HEK293 (cell line): ENCODE measurements around the gene ELOVL6.

Experiments
- GLI2 ChIP-seq: fragments of 450-650 bp; formaldehyde crosslinking; IDR thresholded peaks from 2 replicates; pipeline ENCODE4; 2017; ENCODE audit warnings: missing biosample characterization, missing genetic modification characterization, low read depth, borderline replicate concordance
- IKZF3 ChIP-seq: fragments of 450-650 bp; IDR thresholded peaks from 2 replicates; pipeline ENCODE4 v1.5.0; 2018; ENCODE audit warnings: missing biosample characterization, mild to moderate bottlenecking, missing genetic modification characterization, moderate library complexity
- KLF7 ChIP-seq: fragments of 450-650 bp; formaldehyde crosslinking; IDR thresholded peaks from 2 replicates; pipeline ENCODE4 v1.5.1; 2016; ENCODE audit warnings: missing biosample characterization, missing genetic modification characterization, borderline replicate concordance
- KLF9 ChIP-seq: fragments of 450-650 bp; formaldehyde crosslinking; IDR thresholded peaks from 2 replicates; pipeline ENCODE4 v1.5.1; 2016; ENCODE audit warnings: missing biosample characterization, missing genetic modification characterization, low read depth
- YY1 ChIP-seq: fragments of 450-650 bp; formaldehyde crosslinking; IDR thresholded peaks from 2 replicates; pipeline ENCODE4 v1.5.1; 2018; ENCODE audit warnings: missing biosample characterization, missing genetic modification characterization
- ZBTB21 ChIP-seq: fragments of 450-650 bp; formaldehyde crosslinking; IDR thresholded peaks from 2 replicates; pipeline ENCODE4 v1.5.1; 2017; ENCODE audit warnings: missing biosample characterization, missing genetic modification characterization
- ZNF175 ChIP-seq: fragments of 450-650 bp; formaldehyde crosslinking; IDR thresholded peaks from 2 replicates; pipeline ENCODE4 v1.5.1; 2016; ENCODE audit warnings: missing biosample characterization, missing genetic modification characterization
- ZNF19 ChIP-seq: fragments of 450-650 bp; formaldehyde crosslinking; IDR thresholded peaks from 2 replicates; pipeline ENCODE4; 2016; ENCODE audit warnings: missing biosample characterization, missing genetic modification characterization, low read depth
- ZNF214 ChIP-seq: fragments of 450-650 bp; formaldehyde crosslinking; IDR thresholded peaks from 2 replicates; pipeline ENCODE4 v1.5.1; 2017; ENCODE audit warnings: missing biosample characterization, mild to moderate bottlenecking, missing genetic modification characterization, borderline replicate concordance
- ZNF223 ChIP-seq: fragments of 450-650 bp; formaldehyde crosslinking; IDR thresholded peaks from 2 replicates; pipeline ENCODE4 v1.5.1; 2016; ENCODE audit warnings: missing biosample characterization, missing genetic modification characterization
- ZNF23 ChIP-seq: fragments of 450-650 bp; formaldehyde crosslinking; IDR thresholded peaks from 2 replicates; pipeline ENCODE4 v1.5.1; 2016; ENCODE audit warnings: missing biosample characterization, missing genetic modification characterization, borderline replicate concordance
- ZNF248 ChIP-seq: fragments of 450-650 bp; formaldehyde crosslinking; IDR thresholded peaks from 2 replicates; pipeline ENCODE4 v1.5.1; 2017; ENCODE audit warnings: missing biosample characterization, missing genetic modification characterization
- ZNF292 ChIP-seq: fragments of 450-650 bp; formaldehyde crosslinking; IDR thresholded peaks from 2 replicates; pipeline ENCODE4 v1.5.1; 2016; ENCODE audit warnings: low read depth, missing biosample characterization, missing genetic modification characterization, borderline replicate concordance
- ZNF324 ChIP-seq: fragments of 450-650 bp; formaldehyde crosslinking; IDR thresholded peaks from 2 replicates; pipeline ENCODE4 v1.5.1; 2016; ENCODE audit warnings: missing biosample characterization, missing genetic modification characterization
- ZNF394 ChIP-seq: fragments of 450-650 bp; formaldehyde crosslinking; IDR thresholded peaks from 2 replicates; pipeline ENCODE4 v1.5.1; 2016; ENCODE audit warnings: missing biosample characterization, missing genetic modification characterization, mild to moderate bottlenecking, moderate library complexity, borderline replicate concordance
- ZNF558 ChIP-seq: fragments of 450-650 bp; formaldehyde crosslinking; IDR thresholded peaks from 2 replicates; pipeline ENCODE4 v1.5.1; 2016; ENCODE audit warnings: missing biosample characterization, missing genetic modification characterization
- ZNF585B ChIP-seq: fragments of 450-650 bp; formaldehyde crosslinking; IDR thresholded peaks from 2 replicates; pipeline ENCODE4 v1.5.1; 2016; ENCODE audit warnings: missing biosample characterization, missing genetic modification characterization
- ZNF624 ChIP-seq: fragments of 450-650 bp; formaldehyde crosslinking; IDR thresholded peaks from 2 replicates; pipeline ENCODE4 v1.5.1; 2017; ENCODE audit warnings: missing biosample characterization, missing genetic modification characterization
- ZNF626 ChIP-seq: fragments of 450-650 bp; sonication (Bioruptor Pico); formaldehyde crosslinking; IDR thresholded peaks from 2 replicates; pipeline ENCODE4 v1.5.1; 2018; ENCODE audit warnings: missing biosample characterization, missing genetic modification characterization, inconsistent platforms
- ZNF660 ChIP-seq: fragments of 450-650 bp; IDR thresholded peaks from 2 replicates; pipeline ENCODE4 v1.5.1; 2018; ENCODE audit warnings: missing biosample characterization, mild to moderate bottlenecking, missing genetic modification characterization
- ZNF664 ChIP-seq: fragments of 450-650 bp; formaldehyde crosslinking; IDR thresholded peaks from 2 replicates; pipeline ENCODE4 v1.5.1; 2016; ENCODE audit warnings: missing biosample characterization, missing genetic modification characterization
- ZNF777 ChIP-seq: fragments of 450-650 bp; formaldehyde crosslinking; IDR thresholded peaks from 2 replicates; pipeline ENCODE4 v1.5.1; 2017; ENCODE audit warnings: missing biosample characterization, missing genetic modification characterization, borderline replicate concordance
- ZNF830 ChIP-seq: fragments of 450-650 bp; IDR thresholded peaks from 2 replicates; pipeline ENCODE4 v1.5.0; 2018; ENCODE audit warnings: missing biosample characterization, missing genetic modification characterization, low read depth, mild to moderate bottlenecking, moderate library complexity
- ZSCAN30 ChIP-seq: fragments of 450-650 bp; IDR thresholded peaks from 2 replicates; pipeline ENCODE4 v1.5.1; 2018; ENCODE audit warnings: missing biosample characterization, mild to moderate bottlenecking, missing genetic modification characterization, moderate library complexity
- TF ChIP-seq, protein P1 (sequence below): fragments of 450-650 bp; IDR thresholded peaks from 2 replicates; pipeline ENCODE4 v1.5.1; 2018; ENCODE audit warnings: missing biosample characterization, missing genetic modification characterization
- TF ChIP-seq, protein P2 (sequence below): fragments of 450-650 bp; formaldehyde crosslinking; IDR thresholded peaks from 2 replicates; pipeline ENCODE4 v1.5.1; 2017; ENCODE audit warnings: missing biosample characterization, missing genetic modification characterization
- TF ChIP-seq, protein P3 (sequence below): fragments of 450-650 bp; formaldehyde crosslinking; IDR thresholded peaks from 2 replicates; pipeline ENCODE4 v1.5.1; 2016; ENCODE audit warnings: missing biosample characterization, missing genetic modification characterization
- TF ChIP-seq, protein P4 (sequence below): fragments of 450-650 bp; formaldehyde crosslinking; IDR thresholded peaks from 2 replicates; pipeline ENCODE4 v1.5.1; 2016; ENCODE audit warnings: missing biosample characterization, missing genetic modification characterization
- TF ChIP-seq, protein P5 (sequence below): fragments of 450-650 bp; formaldehyde crosslinking; IDR thresholded peaks from 2 replicates; pipeline ENCODE4 v1.5.1; 2016; ENCODE audit warnings: missing biosample characterization, missing genetic modification characterization
- TF ChIP-seq, protein P6 (sequence below): fragments of 450-650 bp; formaldehyde crosslinking; IDR thresholded peaks from 2 replicates; pipeline ENCODE4 v1.5.1; 2016; ENCODE audit warnings: missing biosample characterization, missing genetic modification characterization

Gene ELOVL6

DNA sequence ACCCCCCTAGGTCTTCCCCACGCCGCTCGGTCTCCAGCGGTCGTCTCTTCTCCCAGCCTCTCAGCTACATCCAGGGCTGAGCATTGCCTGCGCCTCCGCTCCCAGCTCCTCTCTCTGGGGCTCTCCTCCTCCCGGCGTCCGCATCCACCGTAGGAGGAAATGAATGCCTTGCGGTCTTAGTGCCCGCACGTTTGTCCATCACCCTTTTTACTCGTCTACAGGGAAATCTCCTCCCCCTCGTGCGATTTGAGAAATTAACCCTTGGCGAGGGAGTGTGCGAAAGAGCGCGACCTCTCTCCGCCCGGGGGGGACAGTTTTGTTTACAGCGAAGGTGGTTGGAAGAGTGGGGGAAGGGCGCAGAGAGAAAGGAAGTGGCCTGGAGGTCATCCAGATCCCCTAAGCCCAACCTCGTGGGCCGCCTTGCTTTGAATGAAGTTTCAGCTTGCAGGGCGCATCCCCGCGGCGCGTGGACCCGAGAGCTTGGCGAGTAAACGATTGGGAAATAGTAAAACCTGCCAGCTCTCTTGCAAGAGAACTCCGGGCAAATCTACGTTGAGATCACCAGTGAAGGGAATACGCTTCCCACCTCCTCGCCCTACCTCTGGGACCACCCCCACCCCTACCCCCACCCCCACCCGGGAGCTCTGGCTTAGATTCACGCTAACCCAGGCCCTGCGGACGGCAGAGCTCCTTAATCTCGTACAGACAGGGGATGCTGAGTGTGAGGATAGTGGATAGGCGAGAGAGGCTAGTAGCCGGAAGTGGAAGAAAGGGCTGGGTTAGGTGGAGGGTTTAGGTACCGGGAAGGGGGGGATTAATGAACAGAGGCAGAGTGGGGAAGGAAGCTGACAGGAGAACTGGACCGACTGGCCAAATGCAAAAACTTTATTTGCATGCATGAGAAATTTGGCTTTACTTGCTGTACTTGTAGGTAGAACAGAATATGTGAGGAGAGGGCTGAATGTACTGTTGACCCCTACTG, at the start of gene ELOVL6 (continued):
- no peak for TF ChIP-seq KLF7 (tag by site-specific recombination)
- TF ChIP-seq ZNF394 (tag by site-specific recombination) = peak; percentile 90; the same call in 1 of the 2 replicates
- TF ChIP-seq, protein P1, sequence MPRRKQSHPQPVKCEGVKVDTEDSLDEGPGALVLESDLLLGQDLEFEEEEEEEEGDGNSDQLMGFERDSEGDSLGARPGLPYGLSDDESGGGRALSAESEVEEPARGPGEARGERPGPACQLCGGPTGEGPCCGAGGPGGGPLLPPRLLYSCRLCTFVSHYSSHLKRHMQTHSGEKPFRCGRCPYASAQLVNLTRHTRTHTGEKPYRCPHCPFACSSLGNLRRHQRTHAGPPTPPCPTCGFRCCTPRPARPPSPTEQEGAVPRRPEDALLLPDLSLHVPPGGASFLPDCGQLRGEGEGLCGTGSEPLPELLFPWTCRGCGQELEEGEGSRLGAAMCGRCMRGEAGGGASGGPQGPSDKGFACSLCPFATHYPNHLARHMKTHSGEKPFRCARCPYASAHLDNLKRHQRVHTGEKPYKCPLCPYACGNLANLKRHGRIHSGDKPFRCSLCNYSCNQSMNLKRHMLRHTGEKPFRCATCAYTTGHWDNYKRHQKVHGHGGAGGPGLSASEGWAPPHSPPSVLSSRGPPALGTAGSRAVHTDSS (tag by site-specific recombination) = no peak
- no peak for TF ChIP-seq ZNF19 (tag by site-specific recombination)
- no peak for TF ChIP-seq GLI2
- TF ChIP-seq, protein P2, sequence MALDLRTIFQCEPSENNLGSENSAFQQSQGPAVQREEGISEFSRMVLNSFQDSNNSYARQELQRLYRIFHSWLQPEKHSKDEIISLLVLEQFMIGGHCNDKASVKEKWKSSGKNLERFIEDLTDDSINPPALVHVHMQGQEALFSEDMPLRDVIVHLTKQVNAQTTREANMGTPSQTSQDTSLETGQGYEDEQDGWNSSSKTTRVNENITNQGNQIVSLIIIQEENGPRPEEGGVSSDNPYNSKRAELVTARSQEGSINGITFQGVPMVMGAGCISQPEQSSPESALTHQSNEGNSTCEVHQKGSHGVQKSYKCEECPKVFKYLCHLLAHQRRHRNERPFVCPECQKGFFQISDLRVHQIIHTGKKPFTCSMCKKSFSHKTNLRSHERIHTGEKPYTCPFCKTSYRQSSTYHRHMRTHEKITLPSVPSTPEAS = no peak
- peak; percentile 49; the same call in 1 of the 2 replicates for TF ChIP-seq IKZF3 (tag by site-specific recombination)
- TF ChIP-seq ZNF777 (tag by site-specific recombination) = no peak
- TF ChIP-seq YY1 (tag by site-specific recombination) = 0 out of 2 replicates have a peak, but pooled peaks have one; percentile 18
- TF ChIP-seq ZNF23 (tag by site-specific recombination) = no peak
- TF ChIP-seq ZNF624 (tag by site-specific recombination) = no peak
- TF ChIP-seq ZBTB21 = no peak
- TF ChIP-seq, protein P3, sequence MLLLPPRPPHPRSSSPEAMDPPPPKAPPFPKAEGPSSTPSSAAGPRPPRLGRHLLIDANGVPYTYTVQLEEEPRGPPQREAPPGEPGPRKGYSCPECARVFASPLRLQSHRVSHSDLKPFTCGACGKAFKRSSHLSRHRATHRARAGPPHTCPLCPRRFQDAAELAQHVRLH (tag by site-specific recombination) = 0 out of 2 replicates have a peak, but pooled peaks have one; percentile 54
- peak; percentile 84 for TF ChIP-seq ZNF660 (tag by site-specific recombination)
- TF ChIP-seq ZNF558 = no peak
- no peak for TF ChIP-seq ZNF626
- TF ChIP-seq, protein P4, sequence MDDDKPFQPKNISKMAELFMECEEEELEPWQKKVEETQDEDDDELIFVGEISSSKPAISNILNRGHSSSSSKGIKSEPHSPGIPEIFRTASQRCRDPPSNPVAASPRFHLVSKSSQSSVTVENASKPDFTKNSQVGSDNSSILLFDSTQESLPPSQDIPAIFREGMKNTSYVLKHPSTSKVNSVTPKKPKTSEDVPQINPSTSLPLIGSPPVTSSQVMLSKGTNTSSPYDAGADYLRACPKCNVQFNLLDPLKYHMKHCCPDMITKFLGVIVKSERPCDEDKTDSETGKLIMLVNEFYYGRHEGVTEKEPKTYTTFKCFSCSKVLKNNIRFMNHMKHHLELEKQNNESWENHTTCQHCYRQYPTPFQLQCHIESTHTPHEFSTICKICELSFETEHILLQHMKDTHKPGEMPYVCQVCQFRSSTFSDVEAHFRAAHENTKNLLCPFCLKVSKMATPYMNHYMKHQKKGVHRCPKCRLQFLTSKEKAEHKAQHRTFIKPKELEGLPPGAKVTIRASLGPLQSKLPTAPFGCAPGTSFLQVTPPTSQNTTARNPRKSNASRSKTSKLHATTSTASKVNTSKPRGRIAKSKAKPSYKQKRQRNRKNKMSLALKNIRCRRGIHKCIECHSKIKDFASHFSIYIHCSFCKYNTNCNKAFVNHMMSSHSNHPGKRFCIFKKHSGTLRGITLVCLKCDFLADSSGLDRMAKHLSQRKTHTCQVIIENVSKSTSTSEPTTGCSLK (tag by site-specific recombination) = no peak
- no peak for TF ChIP-seq ZNF292 (tag by site-specific recombination)
- no peak for TF ChIP-seq ZNF830
- no peak for TF ChIP-seq ZNF175 (tag by site-specific recombination)
- TF ChIP-seq, protein P5, sequence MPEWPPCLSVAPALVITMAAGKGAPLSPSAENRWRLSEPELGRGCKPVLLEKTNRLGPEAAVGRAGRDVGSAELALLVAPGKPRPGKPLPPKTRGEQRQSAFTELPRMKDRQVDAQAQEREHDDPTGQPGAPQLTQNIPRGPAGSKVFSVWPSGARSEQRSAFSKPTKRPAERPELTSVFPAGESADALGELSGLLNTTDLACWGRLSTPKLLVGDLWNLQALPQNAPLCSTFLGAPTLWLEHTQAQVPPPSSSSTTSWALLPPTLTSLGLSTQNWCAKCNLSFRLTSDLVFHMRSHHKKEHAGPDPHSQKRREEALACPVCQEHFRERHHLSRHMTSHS (tag by site-specific recombination) = no peak
- TF ChIP-seq ZNF664 (tag by site-specific recombination) = no peak
- 0 out of 2 replicates have a peak, but pooled peaks have one; percentile 61 for TF ChIP-seq ZSCAN30 (tag by site-specific recombination)
- TF ChIP-seq KLF9 (tag by site-specific recombination) = 0 out of 2 replicates have a peak, but pooled peaks have one; percentile 12
- no peak for TF ChIP-seq ZNF585B
- TF ChIP-seq ZNF248 = no peak
- TF ChIP-seq ZNF324 (tag by site-specific recombination) = peak; percentile 68; the same call in 1 of the 2 replicates
- no peak for TF ChIP-seq ZNF214 (tag by site-specific recombination)
- TF ChIP-seq ZNF223 (tag by site-specific recombination) = no peak
- TF ChIP-seq, protein P6, sequence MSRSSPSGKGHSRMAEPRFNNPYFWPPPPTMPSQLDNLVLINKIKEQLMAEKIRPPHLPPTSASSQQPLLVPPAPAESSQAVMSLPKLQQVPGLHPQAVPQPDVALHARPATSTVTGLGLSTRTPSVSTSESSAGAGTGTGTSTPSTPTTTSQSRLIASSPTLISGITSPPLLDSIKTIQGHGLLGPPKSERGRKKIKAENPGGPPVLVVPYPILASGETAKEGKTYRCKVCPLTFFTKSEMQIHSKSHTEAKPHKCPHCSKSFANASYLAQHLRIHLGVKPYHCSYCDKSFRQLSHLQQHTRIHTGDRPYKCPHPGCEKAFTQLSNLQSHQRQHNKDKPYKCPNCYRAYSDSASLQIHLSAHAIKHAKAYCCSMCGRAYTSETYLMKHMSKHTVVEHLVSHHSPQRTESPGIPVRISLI (tag by site-specific recombination) = no peak
